Thyroid gland (tissue), 4 donors: ENCODE data around the gene BICDL1.

Experiments used
- POLR2A ChIP-seq, 2 donors: fragments of 450-650 bp; IDR thresholded peaks; one replicate each; pipeline ENCODE4 v1.6.1; 2017; ENCODE audit warnings: antibody characterized with exemption in 2 of 2, mild to moderate bottlenecking in 2 of 2, moderate library complexity in 1 of 2
- TF ChIP-seq, protein P1 (sequence below), 6 experiments: fragments of 200-600 bp in 3 of 6; fragments of 450-650 bp in 3 of 6; sonication (generic) in 3 of 6; IDR thresholded peaks; one replicate each; pipeline ENCODE4 v1.5.1; 2016 to 2019; ENCODE audit warnings: antibody characterized with exemption in 6 of 6, mild to moderate bottlenecking in 2 of 6, inconsistent platforms in 1 of 6, moderate library complexity in 1 of 6

DNA sequence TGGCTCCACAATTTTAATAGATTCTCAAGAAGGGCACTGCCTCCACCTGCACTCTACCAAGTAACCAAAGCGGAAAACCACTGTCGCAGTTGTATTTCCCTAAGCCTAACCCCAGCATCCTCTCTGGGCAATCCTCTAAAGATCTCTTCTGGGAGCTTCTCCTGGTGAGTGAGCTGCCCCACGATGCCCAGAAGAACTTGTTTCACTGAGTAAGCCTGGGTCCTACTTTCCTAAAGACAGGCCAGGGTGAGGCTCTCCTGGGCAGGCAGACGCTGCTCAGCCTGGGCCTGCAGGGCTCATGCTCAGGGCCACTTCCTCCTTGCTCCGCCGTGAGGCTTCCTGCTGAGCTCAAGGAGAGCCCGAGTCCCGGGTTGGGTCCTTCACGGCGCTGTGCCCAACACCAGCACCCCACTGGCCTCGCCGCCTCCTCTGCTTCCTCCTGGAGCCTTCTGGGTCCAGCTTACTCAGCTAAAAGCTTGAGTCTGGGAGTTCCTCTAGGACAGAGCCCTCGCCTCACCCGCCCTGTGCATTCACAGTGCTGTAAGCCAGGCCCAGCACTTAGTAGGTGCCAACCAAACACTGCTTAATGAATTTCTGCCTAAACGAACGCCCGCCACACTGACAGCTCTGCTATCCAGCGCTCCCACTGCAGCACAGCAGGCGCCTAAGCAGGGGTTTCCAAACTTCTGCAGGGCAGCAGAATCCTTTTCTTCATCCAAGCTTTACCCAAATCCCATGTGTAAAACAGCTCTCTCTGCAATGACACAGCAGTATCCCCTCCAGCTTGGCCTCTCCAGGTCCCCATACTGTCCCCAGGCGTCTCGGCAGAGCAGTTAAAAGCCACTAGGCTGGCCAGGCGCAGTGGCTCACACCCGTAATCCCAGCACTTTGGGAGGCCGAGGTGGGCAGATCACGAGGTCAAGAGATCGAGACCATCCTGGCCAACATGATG, 121.8 kb downstream of the BICDL1 start:
- TF ChIP-seq, protein P1, sequence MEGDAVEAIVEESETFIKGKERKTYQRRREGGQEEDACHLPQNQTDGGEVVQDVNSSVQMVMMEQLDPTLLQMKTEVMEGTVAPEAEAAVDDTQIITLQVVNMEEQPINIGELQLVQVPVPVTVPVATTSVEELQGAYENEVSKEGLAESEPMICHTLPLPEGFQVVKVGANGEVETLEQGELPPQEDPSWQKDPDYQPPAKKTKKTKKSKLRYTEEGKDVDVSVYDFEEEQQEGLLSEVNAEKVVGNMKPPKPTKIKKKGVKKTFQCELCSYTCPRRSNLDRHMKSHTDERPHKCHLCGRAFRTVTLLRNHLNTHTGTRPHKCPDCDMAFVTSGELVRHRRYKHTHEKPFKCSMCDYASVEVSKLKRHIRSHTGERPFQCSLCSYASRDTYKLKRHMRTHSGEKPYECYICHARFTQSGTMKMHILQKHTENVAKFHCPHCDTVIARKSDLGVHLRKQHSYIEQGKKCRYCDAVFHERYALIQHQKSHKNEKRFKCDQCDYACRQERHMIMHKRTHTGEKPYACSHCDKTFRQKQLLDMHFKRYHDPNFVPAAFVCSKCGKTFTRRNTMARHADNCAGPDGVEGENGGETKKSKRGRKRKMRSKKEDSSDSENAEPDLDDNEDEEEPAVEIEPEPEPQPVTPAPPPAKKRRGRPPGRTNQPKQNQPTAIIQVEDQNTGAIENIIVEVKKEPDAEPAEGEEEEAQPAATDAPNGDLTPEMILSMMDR (IDR thresholded peaks at IDR 0.05): no peak
- no peak for TF ChIP-seq POLR2A (IDR thresholded peaks at IDR 0.05)
